Measurements from ENCODE around the gene RPUSD3. TPM values are rescaled to one million over a fixed set of nuclear protein-coding genes. Genes with fewer than 3 reads are reported as not detected.

RPUSD3 gene
- total and polyA plus RNA-seq, 9 of the 15 experiments (the other 6 are each of a cell fraction or from before 2014, with no cell fraction given) = 13.8 to 99.0 (median 59.3) TPM

- TF ChIP-seq, protein P1, sequence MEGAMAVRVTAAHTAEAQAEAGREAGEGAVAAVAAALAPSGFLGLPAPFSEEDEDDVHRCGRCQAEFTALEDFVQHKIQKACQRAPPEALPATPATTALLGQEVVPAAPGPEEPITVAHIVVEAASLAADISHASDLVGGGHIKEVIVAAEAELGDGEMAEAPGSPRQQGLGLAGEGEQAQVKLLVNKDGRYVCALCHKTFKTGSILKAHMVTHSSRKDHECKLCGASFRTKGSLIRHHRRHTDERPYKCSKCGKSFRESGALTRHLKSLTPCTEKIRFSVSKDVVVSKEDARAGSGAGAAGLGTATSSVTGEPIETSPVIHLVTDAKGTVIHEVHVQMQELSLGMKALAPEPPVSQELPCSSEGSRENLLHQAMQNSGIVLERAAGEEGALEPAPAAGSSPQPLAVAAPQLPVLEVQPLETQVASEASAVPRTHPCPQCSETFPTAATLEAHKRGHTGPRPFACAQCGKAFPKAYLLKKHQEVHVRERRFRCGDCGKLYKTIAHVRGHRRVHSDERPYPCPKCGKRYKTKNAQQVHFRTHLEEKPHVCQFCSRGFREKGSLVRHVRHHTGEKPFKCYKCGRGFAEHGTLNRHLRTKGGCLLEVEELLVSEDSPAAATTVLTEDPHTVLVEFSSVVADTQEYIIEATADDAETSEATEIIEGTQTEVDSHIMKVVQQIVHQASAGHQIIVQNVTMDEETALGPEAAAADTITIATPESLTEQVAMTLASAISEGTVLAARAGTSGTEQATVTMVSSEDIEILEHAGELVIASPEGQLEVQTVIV (CRISPR knock-in tag; IDR thresholded peaks at IDR 0.05; ENCODE audit: borderline replicate concordance) = no peak
- TF ChIP-seq MEIS2 (IDR thresholded peaks at IDR 0.05; ENCODE audit: partially characterized antibody) (peak; percentile 16), NCOA1 (IDR thresholded peaks at IDR 0.05; ENCODE audit: low read depth) (no peak), RBM15 (IDR thresholded peaks at IDR 0.05; ENCODE audit: insufficient read depth, low read length) (no peak), RB1 (IDR thresholded peaks at IDR 0.05; ENCODE audit: low read depth) (peak; percentile 97), EZH2 (IDR thresholded peaks at IDR 0.05; ENCODE audit: borderline replicate concordance, low read depth, low read length) (no peak), IRF9 (tag; IDR thresholded peaks at IDR 0.05) (no peak), MCM2 (IDR thresholded peaks at IDR 0.05; ENCODE audit: low read depth) (no peak), ZNF140 (CRISPR knock-in tag; IDR thresholded peaks at IDR 0.05) (no peak), ERF (CRISPR knock-in tag; IDR thresholded peaks at IDR 0.05) (0 out of 2 replicates have a peak, but pooled peaks have one; percentile 32), CBX2 (IDR thresholded peaks at IDR 0.05; ENCODE audit: insufficient read depth, low read length, poor library complexity, severe bottlenecking) (no peak), CREB3 (tag; conservative IDR thresholded peaks at IDR 0.05; ENCODE audit: low read depth) (no peak), ZNF146 (CRISPR knock-in tag; IDR thresholded peaks at IDR 0.05; ENCODE audit: unreplicated experiment) (no peak), FOS (IDR thresholded peaks at IDR 0.05; ENCODE audit: extremely low read depth, insufficient read length) (no peak), SAP30 (IDR thresholded peaks at IDR 0.05; ENCODE audit: borderline replicate concordance, insufficient read depth, low read depth, low read length, poor library complexity, severe bottlenecking) (no peak), TFE3 (CRISPR knock-in tag; IDR thresholded peaks at IDR 0.05) (no peak), POLR2AphosphoS5 (IDR thresholded peaks at IDR 0.05; ENCODE audit: control insufficient read depth, insufficient read depth, low read depth, low read length) (peak; percentile 65; the same call in 1 of the 2 replicates), CHCHD3 (CRISPR knock-in tag; IDR thresholded peaks at IDR 0.05) (no peak)
- TF ChIP-seq, protein P2, sequence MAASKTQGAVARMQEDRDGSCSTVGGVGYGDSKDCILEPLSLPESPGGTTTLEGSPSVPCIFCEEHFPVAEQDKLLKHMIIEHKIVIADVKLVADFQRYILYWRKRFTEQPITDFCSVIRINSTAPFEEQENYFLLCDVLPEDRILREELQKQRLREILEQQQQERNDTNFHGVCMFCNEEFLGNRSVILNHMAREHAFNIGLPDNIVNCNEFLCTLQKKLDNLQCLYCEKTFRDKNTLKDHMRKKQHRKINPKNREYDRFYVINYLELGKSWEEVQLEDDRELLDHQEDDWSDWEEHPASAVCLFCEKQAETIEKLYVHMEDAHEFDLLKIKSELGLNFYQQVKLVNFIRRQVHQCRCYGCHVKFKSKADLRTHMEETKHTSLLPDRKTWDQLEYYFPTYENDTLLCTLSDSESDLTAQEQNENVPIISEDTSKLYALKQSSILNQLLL (CRISPR knock-in tag; IDR thresholded peaks at IDR 0.05; ENCODE audit: borderline replicate concordance) = no peak
Measured at GRCh38 chr3:9862391-9863057, 18.7 kb upstream of the RPUSD3 start (continued).

Measured in K562 (cell line).